DOHH2 (cell line): ENCODE data around the gene CYP26B1.

Experiments used
- CTCF ChIP-seq: fragments of 200-600 bp; sonication (generic); IDR thresholded peaks from one replicate; pipeline ENCODE4 v1.5.1; 2014; ENCODE audit warnings: antibody characterized with exemption, mild to moderate bottlenecking, low read depth, low read length; ENCODE audit not compliant: poor library complexity, severe bottlenecking
- EZH2phosphoT487 ChIP-seq: fragments of 200-600 bp; sonication (generic); IDR thresholded peaks from 2 replicates; pipeline ENCODE4 v1.6.1; 2017; ENCODE audit warnings: borderline replicate concordance, mild to moderate bottlenecking, antibody characterized with exemption, low read length, moderate library complexity, mixed read lengths

GRCh38 chr2:72131371-72131891, 16.2 kb downstream of the CYP26B1 start:
- TF ChIP-seq CTCF (no peak), EZH2phosphoT487 (no peak)
